HFFc6 (cell line): Measurements from ENCODE around the gene VSIG1. TPM values are rescaled to one million over a fixed set of nuclear protein-coding genes. Genes with fewer than 3 reads are reported as not detected.
A peak's percentile ranks its signal among the peaks of the same experiment; 100 is the strongest.

Experiments used
- DNase-seq: peaks from one replicate; pipeline ENCODE4 v3.0.0-alpha.2; 2018
- H3K27ac Mint-ChIP-seq: 2 replicates; pipeline ENCODE4 v1.8.0; 2020; ENCODE audit warnings: mild to moderate bottlenecking, mixed read lengths
- H3K27me3 Mint-ChIP-seq: 2 replicates; pipeline ENCODE4 v1.8.0; 2021; ENCODE audit warnings: mild to moderate bottlenecking, moderate library complexity, mixed read lengths; ENCODE audit not compliant: insufficient read depth
- H3K36me3 Mint-ChIP-seq: 2 replicates; pipeline ENCODE4 v1.8.0; 2021; ENCODE audit warnings: low read depth, mixed read lengths
- H3K4me1 Mint-ChIP-seq: 2 replicates; pipeline ENCODE4 v1.8.0; 2020; ENCODE audit warnings: low read depth, mixed read lengths
- H3K4me3 Mint-ChIP-seq: 2 replicates; pipeline ENCODE4 v1.8.0; 2020; ENCODE audit warnings: mild to moderate bottlenecking, moderate library complexity, mixed read lengths
- H3K9me3 Mint-ChIP-seq: 2 replicates; pipeline ENCODE4 v1.8.0; 2020; ENCODE audit warnings: mild to moderate bottlenecking, mixed read lengths
- CTCF ChIP-seq: fragments of 200-600 bp; sonication (generic); IDR thresholded peaks from 2 replicates; pipeline ENCODE4 v1.5.0; 2021; ENCODE audit warnings: antibody characterized with exemption, mild to moderate bottlenecking
- total RNA-seq, 6 experiments: library from RNA; stranded (reverse); fragmentation: NEBNext Ultra II Directional; extraction: Animal tissue kit (Norgen Biotek cat#: 25700); gene quantifications; 2 replicates in 1 of 6; 3 replicates in 5 of 6; pipeline ENCODE4 v1.2.3, GENCODE V29; 2021

VSIG1 gene
- total RNA-seq, 6 experiments from 2014 or later: not detected

DNA sequence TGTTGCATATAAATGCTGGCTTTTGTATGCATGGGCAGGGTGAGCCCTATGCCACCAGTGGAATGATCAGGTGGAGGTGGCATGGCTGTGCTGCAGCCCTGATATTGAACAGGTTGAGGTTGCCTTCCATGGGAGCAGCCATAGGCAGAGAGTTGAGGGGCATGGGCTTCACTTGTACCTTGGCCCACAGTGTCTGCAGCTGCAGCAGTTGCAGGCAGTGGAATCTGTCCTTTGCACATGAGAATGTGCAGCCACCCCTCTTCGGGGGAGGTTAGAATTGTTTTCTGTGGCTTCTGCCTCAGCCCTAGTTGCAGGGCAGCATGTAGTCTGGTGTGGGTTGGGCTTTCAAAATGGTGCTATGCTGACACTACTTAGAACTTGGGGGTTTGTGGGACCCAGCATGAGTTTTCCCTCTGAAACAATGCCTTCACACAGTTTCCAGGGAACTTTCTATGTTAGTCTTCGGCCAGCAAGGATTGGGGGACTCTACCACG is 25.4 kb upstream of the VSIG1 start:
- no peak for TF ChIP-seq CTCF
- Mint-ChIP-seq H3K4me1 (peaks cover 10% of the 10 kb centered on the region), H3K9me3 (no peaks in the 10 kb centered on the region), H3K4me3 (no peak overlapping the region), H3K36me3 (no peaks in the 10 kb centered on the region), H3K27me3 (peaks cover 2% of the 10 kb centered on the region; the same call in 1 of the 2 replicates), H3K27ac (no peak overlapping the region)
- DNase-seq: no peak

DNA sequence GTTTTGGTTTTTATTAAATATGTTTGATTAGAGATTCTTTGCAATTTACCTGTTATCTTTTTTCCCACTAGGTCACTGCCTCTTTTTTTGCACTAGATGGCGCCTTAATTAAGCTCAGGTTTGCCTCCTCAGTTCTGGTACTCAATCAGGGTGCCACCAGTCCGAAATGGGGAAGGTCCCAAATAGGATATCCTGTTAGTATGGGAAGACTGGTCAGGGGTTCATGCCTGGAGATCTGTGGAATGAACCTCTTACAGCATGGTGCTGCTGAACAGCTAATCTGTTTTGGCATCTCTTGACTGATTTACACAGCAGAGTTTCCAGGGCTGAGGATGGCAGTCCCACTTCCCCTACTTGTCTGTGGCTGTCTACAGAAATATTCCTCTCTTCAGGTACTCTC is 24.2 kb upstream of the VSIG1 start:
- TF ChIP-seq CTCF: peak; percentile 64
- DNase-seq: no peak
- H3K36me3 Mint-ChIP-seq: no peaks in the 10 kb centered on the region
- H3K4me1 Mint-ChIP-seq: peaks cover 10% of the 10 kb centered on the region
- H3K27ac Mint-ChIP-seq: no peak overlapping the region
- peaks cover 2% of the 10 kb centered on the region; the same call in 1 of the 2 replicates for H3K27me3 Mint-ChIP-seq
- no peak overlapping the region for H3K4me3 Mint-ChIP-seq
- no peaks in the 10 kb centered on the region for H3K9me3 Mint-ChIP-seq

GRCh38 chrX:108022491-108023089 is 22.3 kb upstream of the VSIG1 start:
- no peak for TF ChIP-seq CTCF
- no peak overlapping the region for H3K27ac Mint-ChIP-seq

GRCh38 chrX:108025376-108025775 is 19.5 kb upstream of the VSIG1 start:
- H3K4me3 Mint-ChIP-seq: no peak overlapping the region
- no peak for TF ChIP-seq CTCF
- H3K27ac Mint-ChIP-seq: no peak overlapping the region
- no peaks in the 10 kb centered on the region for H3K36me3 Mint-ChIP-seq
- H3K9me3 Mint-ChIP-seq: no peaks in the 10 kb centered on the region
- no peak for DNase-seq
- H3K4me1 Mint-ChIP-seq: peaks cover 10% of the 10 kb centered on the region
- peaks cover 2% of the 10 kb centered on the region; the same call in 1 of the 2 replicates for H3K27me3 Mint-ChIP-seq

More at GRCh38 chrX:108022491-108023089, 22.3 kb upstream of the VSIG1 start:
- peaks cover 2% of the 10 kb centered on the region; the same call in 1 of the 2 replicates for H3K27me3 Mint-ChIP-seq
- no peak for DNase-seq
- no peak overlapping the region for H3K4me3 Mint-ChIP-seq
- peaks cover 10% of the 10 kb centered on the region for H3K4me1 Mint-ChIP-seq
- H3K9me3 Mint-ChIP-seq: no peaks in the 10 kb centered on the region
- H3K36me3 Mint-ChIP-seq: no peaks in the 10 kb centered on the region

GRCh38 chrX:108025954-108026600 is 18.8 kb upstream of the VSIG1 start:
- H3K27me3 Mint-ChIP-seq: no peaks in the 10 kb centered on the region; the same call in none of the 2 replicates
- no peak for TF ChIP-seq CTCF
- no peaks in the 10 kb centered on the region for H3K36me3 Mint-ChIP-seq
- H3K4me3 Mint-ChIP-seq: no peak overlapping the region
- DNase-seq: no peak
- H3K4me1 Mint-ChIP-seq: peaks cover 10% of the 10 kb centered on the region
- H3K27ac Mint-ChIP-seq: no peak overlapping the region
- H3K9me3 Mint-ChIP-seq: no peaks in the 10 kb centered on the region
